A673 (cell line): ENCODE data around the gene IFFO2. TPM values are rescaled to one million over a fixed set of nuclear protein-coding genes. Genes with fewer than 3 reads are reported as not detected.

ENCODE experiments used
- BruUV-seq: library from RNA; stranded (reverse); fragments of 400-500 nt; replicated peaks from 2 replicates; lab custom pipeline; 2021; lab: Mats Ljungman, UMichigan
- CTCF ChIA-PET: fragments of 300-600 bp; sonication (Branson Sonifier 250); formaldehyde crosslinking; loops from one replicate; lab custom pipeline; 2022; ENCODE audit warnings: antibody characterized with exemption; lab: Charles Lee
- POLR2A ChIA-PET: fragments of 300-600 bp; sonication (Branson Sonifier 250); formaldehyde crosslinking; loops from one replicate; lab custom pipeline; 2022; ENCODE audit warnings: antibody characterized with exemption; ENCODE audit not compliant: low non-redundant PET; lab: Charles Lee
- DNase-seq: peaks from one replicate; pipeline ENCODE4 v3.0.0-alpha.2; 2015; ENCODE audit warnings: low spot score
- H3K27ac ChIP-seq: fragments of 200-600 bp; sonication (generic); 2 replicates; pipeline ENCODE4 v1.5.1; 2016; ENCODE audit warnings: mixed run types, low read depth, mild to moderate bottlenecking, mixed read lengths, antibody characterized with exemption, low read length; ENCODE audit not compliant: poor library complexity, severe bottlenecking
- H3K27me3 ChIP-seq: fragments of 200-600 bp; sonication (generic); replicated peaks from 2 replicates; pipeline ENCODE4 v1.6.1; 2017; ENCODE audit warnings: mixed run types, low read depth, mild to moderate bottlenecking, mixed read lengths, antibody characterized with exemption, low read length; ENCODE audit not compliant: insufficient read depth, poor library complexity
- H3K36me3 ChIP-seq: fragments of 200-600 bp; sonication (generic); 2 replicates; pipeline ENCODE4 v1.6.1; 2016; ENCODE audit warnings: mixed run types, mild to moderate bottlenecking, mixed read lengths, antibody characterized with exemption, low read length; ENCODE audit not compliant: insufficient read depth, poor library complexity, severe bottlenecking
- H3K4me1 ChIP-seq: fragments of 200-600 bp; sonication (generic); 2 replicates; pipeline ENCODE4 v1.6.1; 2017; ENCODE audit warnings: mixed run types, mild to moderate bottlenecking, mixed read lengths, antibody characterized with exemption, low read length; ENCODE audit not compliant: insufficient read depth, poor library complexity, severe bottlenecking
- H3K4me3 ChIP-seq: fragments of 200-600 bp; sonication (generic); 2 replicates; pipeline ENCODE4 v1.5.1; 2016; ENCODE audit warnings: low read depth, mixed run types, mild to moderate bottlenecking, mixed read lengths, low read length; ENCODE audit not compliant: poor library complexity, severe bottlenecking
- H3K9me3 ChIP-seq: fragments of 200-600 bp; sonication (generic); 2 replicates; pipeline ENCODE4 v1.6.1; 2016; ENCODE audit warnings: mixed run types, low read depth, mild to moderate bottlenecking, mixed read lengths, antibody characterized with exemption, low read length; ENCODE audit not compliant: poor library complexity, severe bottlenecking
- CTCF ChIP-seq: fragments of 300-800, 200-600 bp; sonication (generic); conservative IDR thresholded peaks from 2 replicates; pipeline ENCODE4 v1.5.1; 2017; ENCODE audit warnings: low read depth, mild to moderate bottlenecking, antibody characterized with exemption, low read length, moderate library complexity, mixed read lengths
- EZH2 ChIP-seq: fragments of 200-600 bp; sonication (generic); IDR thresholded peaks from 2 replicates; pipeline ENCODE4 v1.6.1; 2017; ENCODE audit warnings: borderline replicate concordance, low read depth, mild to moderate bottlenecking, mixed read lengths, antibody characterized with exemption, low read length; ENCODE audit not compliant: poor library complexity, severe bottlenecking
- intact Hi-C: fragments of 100-400 bp; cut with micrococcal nuclease; formaldehyde crosslinking; loops from one replicate; pipeline ENCODE4 v1.10.0; 2022; ENCODE audit not compliant: unreplicated experiment
- total RNA-seq: library from RNA; stranded (reverse); gene quantifications from 2 replicates; pipeline ENCODE4 v1.2.3, GENCODE V29; 2021

Gene IFFO2
- total RNA-seq, 1 experiment from 2014 or later, result 13.3 TPM

- no peaks in the 10 kb centered on the region for H3K4me1 ChIP-seq
- TF ChIP-seq CTCF (no peak), EZH2 (no peak)
- H3K27me3 ChIP-seq, result no peaks in the 10 kb centered on the region
- no peaks in the 10 kb centered on the region for H3K9me3 ChIP-seq
- DNase-seq, result no peak
- no peaks in the 10 kb centered on the region for H3K36me3 ChIP-seq
- intact Hi-C loops, result no loop called here
- no peak overlapping the region for H3K4me3 ChIP-seq
- ChIA-PET POLR2A (no interaction called here), CTCF (no interaction called here)
- BruUV-seq, result no TSS peak
- H3K27ac ChIP-seq, result no peak overlapping the region
These were observed 17.5 kb upstream of the IFFO2 start for GRCh38 chr1:18974005-18974404.

- Histone ChIP-seq H3K4me1 (no peaks in the 10 kb centered on the region), H3K36me3 (no peaks in the 10 kb centered on the region), H3K4me3 (no peak overlapping the region), H3K9me3 (no peaks in the 10 kb centered on the region), H3K27ac (no peak overlapping the region), H3K27me3 (no peaks in the 10 kb centered on the region)
- intact Hi-C loops, result no loop called here
- ChIA-PET CTCF (interaction anchor here (0.5 to 1.3 kb wide), 3 partner anchors 67 to 89 kb away, joined by 3 to 7 read pairs (median 5); no protein-coding TSS in a partner anchor), POLR2A (no interaction called here)
- TF ChIP-seq CTCF, result no peak
- TF ChIP-seq EZH2, result no peak
- no peak for DNase-seq
- no TSS peak for BruUV-seq
These were observed 17.0 kb upstream of the IFFO2 start for GRCh38 chr1:18973446-18973955.

- Histone ChIP-seq H3K9me3 (no peaks in the 10 kb centered on the region), H3K36me3 (no peaks in the 10 kb centered on the region), H3K4me3 (no peak overlapping the region), H3K4me1 (no peaks in the 10 kb centered on the region), H3K27me3 (no peaks in the 10 kb centered on the region), H3K27ac (no peak overlapping the region)
- intact Hi-C loops, result no loop called here
- ChIA-PET POLR2A (no interaction called here), CTCF (interaction anchor here (0.5 to 1.3 kb wide), 5 partner anchors 60 to 98 kb away, joined by 3 to 7 read pairs (median 5); no protein-coding TSS in a partner anchor)
- no peak for DNase-seq
- BruUV-seq, result no TSS peak
- TF ChIP-seq CTCF (no peak), EZH2 (no peak)
These were observed 16.5 kb upstream of the IFFO2 start for GRCh38 chr1:18972991-18973390.
